ENCODE data around the gene PHACTR3. TPM values are rescaled to one million over a fixed set of nuclear protein-coding genes. Genes with fewer than 3 reads are reported as not detected.
A peak's percentile ranks its signal among the peaks of the same experiment; 100 is the strongest.

PHACTR3 gene
- total RNA-seq, 1 donor from 2014 or later, result 0.25 TPM

DNA sequence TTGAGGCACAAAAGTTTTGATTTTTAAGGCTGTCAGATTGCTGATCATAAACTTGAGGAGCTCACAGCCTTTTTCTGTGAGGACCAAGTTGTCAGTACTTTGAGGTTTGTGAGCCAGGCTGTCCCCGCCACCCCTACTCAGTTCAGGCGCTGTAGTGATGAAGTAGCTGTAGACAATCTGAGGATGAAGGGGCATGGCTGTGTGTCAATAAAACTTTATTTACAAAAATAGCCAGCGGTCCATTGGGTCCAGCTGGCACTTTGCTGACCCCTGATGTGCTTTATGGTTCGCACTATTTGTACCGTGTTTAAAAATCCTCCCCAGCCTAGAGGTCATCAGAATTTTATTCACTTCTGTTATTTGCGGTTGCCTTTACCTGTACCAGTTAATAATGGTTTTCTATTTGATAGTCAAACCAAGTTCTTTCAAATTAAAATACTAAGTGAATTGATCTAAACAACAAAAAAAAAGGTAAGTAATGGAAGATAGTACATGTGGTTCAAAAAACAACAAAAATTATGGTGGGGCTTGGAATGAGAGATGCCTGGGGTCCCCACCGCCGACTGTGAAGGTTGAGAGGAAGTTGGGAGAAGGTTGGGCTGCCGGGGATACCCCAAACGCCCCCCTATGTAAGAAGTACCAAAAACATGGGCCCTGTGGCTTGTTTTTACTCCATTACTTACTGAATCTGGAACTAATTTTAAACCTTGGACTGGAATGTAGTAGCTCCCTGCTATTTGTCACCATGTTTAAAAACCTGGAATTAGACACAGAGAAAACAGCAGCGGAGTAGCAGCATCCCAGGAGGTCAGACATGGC is 205.5 kb downstream of the PHACTR3 start:
- DNase-seq (ENCODE audit: low spot score) (peak; percentile 6), ATAC-seq (no peak)

DNA sequence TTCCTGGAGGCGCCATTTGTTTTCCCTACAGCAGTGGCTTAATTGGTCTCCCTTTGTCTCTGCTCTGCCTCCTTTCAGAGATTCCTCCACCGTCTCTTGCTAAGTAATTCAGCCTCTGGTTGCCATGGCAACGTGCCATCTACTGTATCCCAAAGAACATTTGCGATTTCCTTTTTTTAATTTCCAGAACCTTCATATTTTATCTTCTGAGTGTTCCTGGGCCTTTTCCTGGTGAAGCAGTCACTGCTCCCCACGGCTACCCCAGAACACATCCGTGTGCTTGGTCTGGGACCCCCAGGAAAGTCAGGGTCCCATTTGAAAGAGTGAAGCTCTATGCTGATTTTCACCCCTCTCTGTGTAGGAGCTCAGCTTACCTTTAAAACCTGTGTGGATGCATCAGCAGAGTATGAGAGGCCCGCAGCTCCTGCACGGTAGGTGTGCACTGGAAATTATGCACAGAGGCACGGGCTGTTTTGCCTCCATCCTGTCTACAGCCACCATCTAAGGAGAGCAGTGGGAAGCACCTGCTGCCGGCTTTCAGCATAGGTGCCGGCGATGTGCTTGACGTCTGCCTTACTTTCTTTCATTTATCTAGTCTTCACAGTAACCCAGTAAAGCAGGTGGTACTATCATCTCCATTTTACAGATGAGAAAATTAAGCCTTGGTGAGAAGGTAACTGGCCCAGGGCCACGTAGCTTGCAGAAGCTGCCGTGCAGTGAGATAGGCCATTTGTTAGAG is 206.3 kb downstream of the PHACTR3 start:
- DNase-seq (ENCODE audit: low spot score) (peak; percentile 15), ATAC-seq (no peak)

DNA sequence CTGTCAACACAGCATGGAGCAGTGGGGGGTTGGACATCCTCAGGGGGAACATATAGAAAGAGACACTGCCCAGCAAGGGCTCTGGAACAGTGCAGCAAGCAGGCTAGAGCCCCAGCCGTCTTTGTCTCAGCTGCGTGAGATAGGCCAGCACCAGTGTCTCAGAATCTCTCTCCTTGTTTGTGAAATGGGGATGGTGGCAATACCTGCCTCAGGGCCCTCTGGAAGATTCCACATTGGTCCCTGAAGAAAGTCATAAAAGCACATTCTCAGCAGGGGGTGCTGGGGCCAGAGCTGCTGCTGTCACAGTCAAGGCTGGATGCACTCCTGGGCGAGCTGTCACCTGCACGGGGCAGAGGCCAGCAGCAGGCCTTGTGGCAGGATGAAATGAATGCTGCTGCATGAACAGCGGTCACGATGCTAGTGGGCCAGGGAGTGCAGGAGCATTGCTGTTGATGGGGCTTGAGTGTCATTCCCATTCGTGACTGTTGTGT is 207.4 kb downstream of the PHACTR3 start:
- ATAC-seq, result no peak
- DNase-seq (ENCODE audit: low spot score), result peak; percentile 28

DNA sequence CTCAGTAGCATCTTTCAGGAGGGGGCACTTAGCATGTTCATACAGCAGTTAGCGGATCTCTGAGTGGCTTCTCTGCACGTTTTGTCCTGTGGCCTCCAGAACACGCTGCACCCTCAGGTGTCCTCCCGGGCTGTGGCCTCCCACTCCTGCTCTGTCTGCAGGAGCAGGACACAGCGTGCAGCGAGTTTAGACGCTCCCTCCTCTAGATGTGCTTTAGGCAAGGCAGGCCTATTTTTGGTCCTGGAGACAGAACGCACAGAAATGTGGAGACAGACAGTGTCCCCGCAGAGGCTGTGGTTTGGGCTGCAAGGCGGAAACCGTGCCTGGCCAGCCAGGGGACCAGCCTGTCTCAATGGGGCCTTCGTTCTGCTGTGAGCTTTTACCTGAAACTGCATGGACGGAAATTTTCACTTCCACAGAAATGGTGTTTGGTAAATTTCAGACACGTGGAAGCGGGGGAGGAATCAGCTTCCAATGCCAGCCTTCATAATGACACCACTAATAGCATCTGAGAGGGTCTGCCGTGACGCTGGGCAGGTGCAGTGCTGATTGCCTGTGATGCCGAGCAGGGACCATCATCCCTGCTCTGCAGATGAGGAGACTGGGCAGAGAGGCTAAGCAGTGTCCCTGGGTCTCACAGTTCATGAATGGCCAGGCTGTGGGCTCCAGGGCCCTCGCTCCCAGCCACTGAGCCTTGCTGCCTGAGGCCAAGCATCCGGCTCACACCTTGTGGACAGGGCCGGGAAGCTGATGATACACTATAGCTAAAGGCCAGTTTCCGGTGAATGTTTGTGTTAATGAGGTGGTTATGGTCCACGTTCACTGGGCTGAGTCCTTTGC is 208.2 kb downstream of the PHACTR3 start:
- peak; percentile 30 for DNase-seq (ENCODE audit: low spot score)
- no peak for ATAC-seq

- peak; percentile 10 for DNase-seq (ENCODE audit: low spot score)
These were observed 209.0 kb downstream of the PHACTR3 start for GRCh38 chr20:59813126-59813947.

DNA sequence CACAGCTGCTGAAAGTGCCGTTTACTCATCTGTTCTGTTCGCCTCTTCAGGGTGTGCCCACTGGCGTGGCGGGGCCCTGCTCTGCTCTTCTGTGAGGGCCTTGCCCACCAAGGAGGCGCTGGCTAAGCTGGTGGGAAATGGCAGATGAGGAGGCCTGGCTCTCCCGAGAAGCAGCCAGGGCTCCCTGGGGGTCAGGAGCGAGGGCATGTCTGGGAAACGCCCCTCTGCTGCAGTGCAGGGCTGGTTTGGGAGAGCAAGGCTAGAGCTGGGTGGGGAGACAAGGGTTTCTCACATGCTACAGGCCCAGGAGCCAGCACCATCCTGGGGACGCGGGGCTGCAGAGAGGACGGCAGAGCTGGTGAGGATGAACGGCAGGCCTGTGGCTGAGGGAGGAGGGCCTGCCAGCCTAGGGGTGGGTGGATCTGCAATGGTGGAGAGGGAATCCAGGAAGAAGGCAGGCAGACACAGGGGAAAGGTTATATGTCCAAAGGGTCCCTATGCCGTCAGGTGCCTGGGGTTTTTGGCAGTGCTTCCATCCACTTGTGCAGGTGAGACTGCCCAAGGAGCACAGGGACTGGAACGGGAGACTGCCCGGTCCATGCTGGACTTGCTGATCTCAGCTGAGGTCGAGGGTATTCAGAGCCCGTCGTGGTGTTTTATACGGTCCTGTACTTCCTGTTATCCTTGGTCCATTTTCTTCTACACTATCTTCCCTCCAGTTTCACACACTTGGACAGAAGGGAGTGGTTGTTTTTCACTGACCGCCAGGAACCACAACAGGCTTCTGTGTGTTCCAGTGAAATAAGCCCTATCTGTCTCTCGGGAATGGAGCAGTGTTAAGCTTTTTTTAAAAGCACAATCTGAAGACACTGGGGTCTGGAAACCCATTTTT is 209.9 kb downstream of the PHACTR3 start:
- ATAC-seq (no peak), DNase-seq (ENCODE audit: low spot score) (peak; percentile 24)

More at GRCh38 chr20:59813126-59813947, 209.0 kb downstream of the PHACTR3 start:
- ATAC-seq, result no peak

DNA sequence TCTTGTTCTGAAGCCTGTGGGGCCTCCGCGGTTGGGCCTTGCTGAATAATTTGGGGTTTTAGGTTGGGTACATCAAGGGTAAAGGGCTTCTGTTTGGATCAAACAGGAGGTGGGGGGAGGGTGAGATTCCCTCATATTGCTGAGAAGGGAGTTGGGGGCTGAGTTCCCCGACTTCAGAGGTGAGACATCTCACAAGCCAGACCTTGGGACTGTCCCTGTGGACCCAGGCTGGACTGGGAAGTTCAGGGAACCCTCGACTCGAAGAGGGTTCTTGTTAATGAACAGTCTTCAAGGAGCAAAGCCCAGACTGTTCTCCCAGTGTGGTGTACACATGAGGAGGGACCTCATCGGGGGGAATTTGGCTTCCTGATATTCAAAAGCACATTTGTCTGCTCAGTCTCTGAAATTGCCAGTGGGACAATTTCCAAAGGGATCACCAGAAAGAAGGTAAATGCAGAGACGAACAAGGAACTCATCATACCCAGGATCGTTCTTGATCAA is 210.6 kb downstream of the PHACTR3 start:
- no peak for DNase-seq (ENCODE audit: low spot score)
- ATAC-seq, result no peak

- ATAC-seq (no peak), DNase-seq (ENCODE audit: low spot score) (peak; percentile 22)
These were observed 211.9 kb downstream of the PHACTR3 start for GRCh38 chr20:59816146-59816738.

GRCh38 chr20:59817406-59817805 is 213.1 kb downstream of the PHACTR3 start:
- ATAC-seq (no peak), DNase-seq (ENCODE audit: low spot score) (no peak)

- ATAC-seq (no peak), DNase-seq (ENCODE audit: low spot score) (no peak)
These were observed 213.7 kb downstream of the PHACTR3 start for GRCh38 chr20:59817846-59818615.

DNA sequence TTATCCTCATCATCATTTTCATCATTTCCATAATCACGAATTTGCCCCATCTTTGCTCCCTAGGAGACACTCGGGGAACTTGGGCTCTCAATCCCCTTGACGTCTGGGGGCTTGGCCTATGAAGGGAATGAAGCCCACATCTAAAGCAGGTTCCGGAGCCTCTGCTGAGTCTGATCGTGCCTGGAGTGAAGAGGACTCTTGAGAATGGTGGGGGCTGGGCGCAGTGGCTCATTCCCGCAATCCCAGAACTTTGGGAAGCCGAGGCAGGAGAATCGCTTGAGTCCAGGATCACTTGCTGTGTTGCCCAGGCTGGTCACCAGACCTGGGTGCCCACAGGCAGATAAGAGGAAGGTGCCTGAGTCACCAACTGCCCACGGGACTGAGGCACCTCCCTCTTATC is 214.6 kb downstream of the PHACTR3 start:
- ATAC-seq (no peak), DNase-seq (ENCODE audit: low spot score) (peak; percentile 22)

- ATAC-seq (no peak), DNase-seq (ENCODE audit: low spot score) (peak; percentile 19)
These were observed 215.3 kb downstream of the PHACTR3 start for GRCh38 chr20:59819496-59820203.

DNA sequence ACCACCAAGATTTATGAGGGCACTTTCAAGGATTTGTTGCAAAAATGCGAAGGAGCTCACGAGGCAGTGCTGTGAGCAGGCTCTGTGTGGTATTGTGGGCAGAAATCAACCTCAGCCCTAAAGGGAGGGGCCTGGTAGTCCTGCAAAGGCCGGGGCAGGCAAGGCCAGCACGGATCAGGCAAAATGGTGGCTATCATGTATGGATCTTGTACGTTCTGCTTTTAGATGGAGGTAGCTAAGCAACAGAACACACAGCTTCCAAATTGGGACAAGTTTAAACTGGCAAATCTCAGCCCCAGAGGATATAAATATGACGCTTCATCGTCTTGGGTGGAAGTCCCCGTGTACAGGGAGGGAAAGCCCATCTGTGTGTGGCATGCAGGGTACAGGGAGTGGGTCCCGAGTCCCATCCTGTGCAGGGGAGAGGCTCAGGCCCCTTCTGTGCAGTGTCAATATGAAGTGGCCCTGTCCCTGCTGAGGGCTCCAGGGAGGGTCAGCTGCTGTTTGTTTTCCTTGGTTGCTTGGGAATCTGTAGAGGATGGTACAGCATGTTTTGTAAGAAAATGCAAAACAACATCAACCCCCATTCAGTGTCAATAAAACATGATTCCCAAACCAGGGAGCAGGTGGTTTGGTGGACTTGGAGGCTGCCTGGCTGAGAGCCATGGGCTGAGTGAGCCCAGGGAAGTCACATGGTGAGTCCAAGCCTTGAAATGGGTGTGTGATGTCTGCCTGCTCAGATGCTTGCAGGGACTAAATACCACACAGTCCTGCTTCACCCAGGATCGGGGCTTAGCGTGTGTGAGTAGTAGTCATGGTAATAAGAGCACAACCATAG is 216.1 kb downstream of the PHACTR3 start:
- DNase-seq (ENCODE audit: low spot score) (no peak), ATAC-seq (no peak)

DNA sequence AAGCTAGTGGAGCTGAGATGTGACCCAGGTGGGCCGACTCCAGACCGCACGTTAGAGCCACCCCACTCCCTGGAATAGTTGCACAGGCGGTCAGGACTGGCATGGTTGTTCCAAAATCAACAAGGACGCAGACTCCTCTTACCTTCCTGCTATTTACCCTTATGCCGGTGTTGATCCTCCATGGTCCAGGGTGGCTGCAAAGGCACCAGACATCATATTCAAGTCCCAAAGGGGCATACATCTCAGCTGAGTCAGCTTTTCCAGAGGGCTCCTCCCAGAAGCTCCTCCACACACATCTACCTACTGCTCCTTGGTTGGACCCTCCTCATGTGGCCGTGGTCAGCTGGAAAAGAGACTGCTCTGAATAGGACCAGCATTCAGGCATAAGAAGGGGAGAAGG is 216.9 kb downstream of the PHACTR3 start:
- DNase-seq (ENCODE audit: low spot score) (no peak), ATAC-seq (no peak)

GRCh38 chr20:59821788-59822187 is 217.4 kb downstream of the PHACTR3 start:
- DNase-seq (ENCODE audit: low spot score), result no peak
- no peak for ATAC-seq

DNA sequence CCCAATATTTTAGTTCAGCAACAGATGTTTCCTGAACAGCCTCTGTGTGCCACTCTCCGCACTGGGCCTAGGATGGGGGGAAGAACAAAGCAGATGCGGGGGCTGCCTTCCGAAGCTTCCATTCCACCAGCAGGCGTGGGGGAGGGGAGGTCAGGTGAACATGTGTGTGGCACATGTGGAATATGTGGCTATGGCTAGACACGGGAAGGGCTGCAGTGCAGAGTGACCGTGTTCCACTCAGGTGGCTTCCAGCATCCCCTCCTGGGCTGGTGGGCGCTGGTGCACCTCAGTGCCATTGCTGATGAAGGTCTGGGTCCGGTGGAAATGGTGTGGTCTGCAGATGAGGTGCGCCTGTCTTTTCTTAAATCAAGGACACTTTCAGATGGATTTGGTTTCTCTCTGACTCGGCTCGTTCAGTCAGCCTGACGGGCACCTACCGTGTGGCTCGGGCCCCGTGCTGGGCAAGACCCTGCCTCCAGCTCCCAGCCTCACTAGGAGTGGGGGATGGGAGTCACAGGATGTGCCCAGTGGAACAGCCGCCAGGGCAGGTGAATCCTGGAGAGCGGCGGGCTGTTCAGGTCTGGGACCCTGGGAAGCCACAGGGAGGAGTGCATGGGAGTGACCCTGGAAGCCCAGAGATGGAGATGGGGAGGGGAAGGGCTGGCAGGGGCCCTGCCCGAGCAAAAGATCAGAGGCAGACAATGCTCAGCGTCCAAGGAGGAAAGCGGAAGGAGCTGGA is 218.1 kb downstream of the PHACTR3 start:
- ATAC-seq (no peak), DNase-seq (ENCODE audit: low spot score) (no peak)

Measured in left lobe of liver (tissue), 2 donors.